CD4-positive, alpha-beta T cell treated with Interleukin-21 for 1 hour (primary cell): ENCODE data around the gene SIRPD.

Experiments used
- DNase-seq: peaks from one replicate; pipeline ENCODE4 v3.0.0-alpha.2; 2020

SIRPD gene

GRCh38 chr20:1491860-1492642, 65.5 kb downstream of the SIRPD start:
- no peak for DNase-seq

GRCh38 chr20:1491281-1491840, 66.1 kb downstream of the SIRPD start, which contains the start of gene SIRPB2:
TSS of gene SIRPB2 (minus strand) at chr20:1491420. CDS start at chr20:1491359, 61 bp downstream.
- DNase-seq, result peak; percentile 12

- DNase-seq, result no peak
These were observed 66.8 kb downstream of the SIRPD start for GRCh38 chr20:1490643-1491195.

GRCh38 chr20:1489764-1490436, 67.6 kb downstream of the SIRPD start:
- no peak for DNase-seq

- DNase-seq, result no peak
These were observed 68.2 kb downstream of the SIRPD start for GRCh38 chr20:1489325-1489724.

GRCh38 chr20:1486566-1486965, 70.9 kb downstream of the SIRPD start:
- DNase-seq, result no peak

- DNase-seq, result no peak
These were observed 72.9 kb downstream of the SIRPD start for GRCh38 chr20:1484438-1485116.
